DND-41 (cell line): ENCODE measurements around the gene PLEKHG2.

Experiments
- ATAC-seq: fragments of 200-7000 bp; cut with Tn5 transposase; 3 replicates; pipeline ENCODE4 v1.9.1; 2021; ENCODE audit warnings: low read depth; ENCODE audit not compliant: insufficient read depth
- DNase-seq: peaks from one replicate; pipeline ENCODE4 v3.0.0-alpha.2; 2020
- H2AFZ ChIP-seq: 2 replicates; pipeline ENCODE4 v1.6.0; 2012; ENCODE audit warnings: low read depth, low read length
- H3K27ac ChIP-seq: 2 replicates; pipeline ENCODE4 v1.5.1; 2012; ENCODE audit warnings: low read length, inconsistent platforms
- H3K27me3 ChIP-seq: fragments of 200-600 bp; sonication (generic); 2 replicates; pipeline ENCODE4 v1.6.0; 2012; ENCODE audit warnings: low read length, mild to moderate bottlenecking, inconsistent platforms; ENCODE audit not compliant: insufficient read depth, poor library complexity
- H3K36me3 ChIP-seq: 2 replicates; pipeline ENCODE4 v1.5.1; 2012; ENCODE audit warnings: low read length, inconsistent platforms; ENCODE audit not compliant: insufficient read depth
- H3K4me1 ChIP-seq: 2 replicates; pipeline ENCODE4 v1.5.1; 2012; ENCODE audit warnings: mild to moderate bottlenecking, low read length; ENCODE audit not compliant: insufficient read depth
- H3K4me2 ChIP-seq: 2 replicates; pipeline ENCODE4 v1.6.0; 2012; ENCODE audit warnings: mild to moderate bottlenecking, moderate library complexity, low read length, inconsistent platforms; ENCODE audit not compliant: insufficient read depth
- H3K4me3 ChIP-seq, 2 experiments: fragments of 200-600 bp in 1 of 2; shearing (Covaris generic) in 1 of 2; 2 replicates each; pipeline ENCODE4 v1.5.1; 2012 to 2016; ENCODE audit warnings: inconsistent platforms in 2 of 2, low read length in 2 of 2, mild to moderate bottlenecking in 2 of 2, low read depth in 1 of 2, moderate library complexity in 1 of 2
- H3K79me2 ChIP-seq: 2 replicates; pipeline ENCODE4 v1.6.0; 2012; ENCODE audit warnings: low read length, inconsistent platforms; ENCODE audit not compliant: insufficient read depth
- H3K9ac ChIP-seq: 2 replicates; pipeline ENCODE4 v1.6.0; 2012; ENCODE audit warnings: low read depth, mild to moderate bottlenecking, inconsistent platforms, low read length, moderate library complexity
- H3K9me3 ChIP-seq: 2 replicates; pipeline ENCODE4 v1.5.1; 2012; ENCODE audit warnings: low read length, moderate library complexity, mild to moderate bottlenecking, inconsistent platforms; ENCODE audit not compliant: insufficient read depth, severe bottlenecking
- H4K20me1 ChIP-seq: 2 replicates; pipeline ENCODE4 v1.6.0; 2012; ENCODE audit warnings: low read length; ENCODE audit not compliant: insufficient read depth
- EZH2 ChIP-seq: IDR thresholded peaks from 3 replicates; pipeline ENCODE4 v1.6.1; 2012; ENCODE audit warnings: borderline replicate concordance, low read depth, mild to moderate bottlenecking, moderate library complexity, low read length, inconsistent platforms; ENCODE audit not compliant: severe bottlenecking
- TF ChIP-seq, protein P1 (sequence below): IDR thresholded peaks from 2 replicates; pipeline ENCODE4 v1.5.1; 2012; ENCODE audit warnings: borderline replicate concordance, low read length, moderate library complexity, mild to moderate bottlenecking; ENCODE audit not compliant: poor library complexity, severe bottlenecking; ENCODE audit errors: extremely low read depth

The PLEKHG2 gene

DNA sequence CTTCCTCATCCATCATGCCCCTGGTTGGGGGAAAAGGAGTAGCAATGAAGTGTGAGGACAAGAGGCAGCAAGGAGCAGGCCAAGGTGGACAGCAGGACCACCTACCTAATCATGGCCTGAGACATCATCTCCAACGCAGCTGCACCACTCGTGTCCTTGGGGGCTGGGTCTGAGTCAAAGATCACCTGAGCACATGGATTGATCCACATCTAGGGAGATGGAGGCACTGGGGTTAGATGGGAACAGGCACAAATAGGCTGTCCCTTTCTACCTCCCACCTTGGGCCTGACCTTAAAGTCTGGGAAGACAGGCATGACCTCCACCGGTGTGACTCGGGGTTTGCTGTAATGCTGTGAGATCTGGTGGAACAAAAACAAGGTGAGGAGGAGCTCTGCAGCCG is 23.8 kb upstream of the PLEKHG2 start:
- Histone ChIP-seq H3K36me3 (peaks cover 65% of the 10 kb centered on the region), H4K20me1 (peaks cover 19% of the 10 kb centered on the region), H3K9me3 (no peaks in the 10 kb centered on the region), H3K79me2 (peaks cover 40% of the 10 kb centered on the region), H3K27ac (no peak overlapping the region), H3K27me3 (no peaks in the 10 kb centered on the region), H3K4me2 (no peak overlapping the region), H3K4me3 (no peak overlapping the region), H3K9ac (no peak overlapping the region), H2AFZ (no peak overlapping the region), H3K4me1 (peaks cover 38% of the 10 kb centered on the region)
- no peak for DNase-seq
- no peak for ATAC-seq
- TF ChIP-seq EZH2, result no peak
- TF ChIP-seq, protein P1, sequence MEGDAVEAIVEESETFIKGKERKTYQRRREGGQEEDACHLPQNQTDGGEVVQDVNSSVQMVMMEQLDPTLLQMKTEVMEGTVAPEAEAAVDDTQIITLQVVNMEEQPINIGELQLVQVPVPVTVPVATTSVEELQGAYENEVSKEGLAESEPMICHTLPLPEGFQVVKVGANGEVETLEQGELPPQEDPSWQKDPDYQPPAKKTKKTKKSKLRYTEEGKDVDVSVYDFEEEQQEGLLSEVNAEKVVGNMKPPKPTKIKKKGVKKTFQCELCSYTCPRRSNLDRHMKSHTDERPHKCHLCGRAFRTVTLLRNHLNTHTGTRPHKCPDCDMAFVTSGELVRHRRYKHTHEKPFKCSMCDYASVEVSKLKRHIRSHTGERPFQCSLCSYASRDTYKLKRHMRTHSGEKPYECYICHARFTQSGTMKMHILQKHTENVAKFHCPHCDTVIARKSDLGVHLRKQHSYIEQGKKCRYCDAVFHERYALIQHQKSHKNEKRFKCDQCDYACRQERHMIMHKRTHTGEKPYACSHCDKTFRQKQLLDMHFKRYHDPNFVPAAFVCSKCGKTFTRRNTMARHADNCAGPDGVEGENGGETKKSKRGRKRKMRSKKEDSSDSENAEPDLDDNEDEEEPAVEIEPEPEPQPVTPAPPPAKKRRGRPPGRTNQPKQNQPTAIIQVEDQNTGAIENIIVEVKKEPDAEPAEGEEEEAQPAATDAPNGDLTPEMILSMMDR, result no peak

DNA sequence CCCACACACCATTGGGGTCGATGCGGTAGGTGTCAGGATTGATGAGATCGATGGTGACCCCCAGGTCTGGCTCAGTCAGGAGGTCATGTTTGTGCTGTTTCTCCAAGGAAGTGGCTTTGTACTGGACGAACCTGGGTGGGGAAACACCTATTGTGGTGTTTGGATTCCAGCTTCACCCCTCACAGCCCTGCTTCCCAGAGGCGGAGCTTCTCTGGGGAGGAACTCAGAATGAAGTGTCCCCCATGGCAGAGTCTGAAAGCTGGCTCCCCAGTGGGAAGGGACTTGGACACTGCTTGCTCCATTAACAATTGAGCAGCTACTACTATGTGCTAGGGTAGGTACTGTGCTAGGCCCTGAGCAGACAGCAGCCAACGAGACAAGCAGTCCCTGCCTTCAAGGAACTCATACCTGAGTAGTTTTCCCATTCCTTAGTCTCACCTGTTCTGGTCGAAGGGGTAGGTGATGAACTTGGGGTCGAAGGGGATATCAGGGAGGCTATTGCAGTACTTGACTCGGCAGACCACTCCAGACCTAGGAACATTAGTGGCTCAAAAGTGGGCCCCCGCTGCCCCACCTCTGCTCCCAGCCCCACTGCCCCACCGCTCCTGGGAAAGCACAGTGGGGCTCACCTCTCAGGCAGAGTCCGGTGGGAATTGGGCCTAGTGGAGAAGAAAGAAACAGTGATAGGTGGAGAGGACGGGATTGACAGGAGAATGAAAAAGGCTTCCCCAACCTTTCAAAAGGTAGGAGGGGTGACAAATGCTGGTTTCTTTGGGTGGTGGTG is 22.6 kb upstream of the PLEKHG2 start:
- H3K4me2 ChIP-seq, result peak overlapping the region; percentile 65
- H3K79me2 ChIP-seq, result peaks cover 45% of the 10 kb centered on the region
- peak overlapping the region; percentile 30 to 95; a peak in 3 of 4 replicates for H3K4me3 ChIP-seq
- peaks cover 60% of the 10 kb centered on the region for H3K36me3 ChIP-seq
- no peak for TF ChIP-seq EZH2
- TF ChIP-seq, protein P1, result no peak
- H2AFZ ChIP-seq, result no peak overlapping the region
- peaks cover 39% of the 10 kb centered on the region for H3K4me1 ChIP-seq
- no peak for ATAC-seq
- H3K9ac ChIP-seq, result peak overlapping the region; percentile 74
- H3K27me3 ChIP-seq, result no peaks in the 10 kb centered on the region
- H3K27ac ChIP-seq, result peak overlapping the region; percentile 92
- H3K9me3 ChIP-seq, result no peaks in the 10 kb centered on the region
- no peak for DNase-seq
- peaks cover 21% of the 10 kb centered on the region for H4K20me1 ChIP-seq

DNA sequence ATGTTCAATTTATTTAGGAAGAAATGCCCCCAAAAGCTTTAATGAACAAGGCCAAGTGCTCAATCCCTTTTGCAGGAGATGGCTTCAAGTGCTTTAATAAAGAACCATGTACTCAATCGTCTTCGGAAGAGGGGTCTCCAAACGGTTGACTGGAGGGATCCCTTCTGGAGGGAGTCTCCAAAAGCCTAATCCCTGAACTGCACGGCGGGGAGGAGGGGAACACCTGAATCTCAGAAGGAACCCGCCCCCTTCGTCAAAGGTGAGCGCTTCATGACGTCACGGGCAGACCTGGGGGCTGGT is 22.1 kb upstream of the PLEKHG2 start:
- Histone ChIP-seq H4K20me1 (peaks cover 17% of the 10 kb centered on the region), H3K27ac (peak overlapping the region; percentile 92), H3K9me3 (no peaks in the 10 kb centered on the region), H3K79me2 (peaks cover 45% of the 10 kb centered on the region), H3K9ac (peak overlapping the region; percentile 74), H3K4me1 (peaks cover 39% of the 10 kb centered on the region), H3K4me3 (peak overlapping the region; percentile 30 to 95), H3K36me3 (peaks cover 60% of the 10 kb centered on the region), H3K4me2 (peak overlapping the region; percentile 65), H3K27me3 (no peaks in the 10 kb centered on the region), H2AFZ (peak overlapping the region; percentile 79)
- ATAC-seq, result no peak
- DNase-seq, result no peak
- no peak for TF ChIP-seq EZH2
- TF ChIP-seq, protein P1, result no peak
